ENCODE data around the gene MOBP.
A peak's percentile ranks its signal among the peaks of the same experiment; 100 is the strongest.
"Not testable (repeated sequence)": the region's sequence is repeated elsewhere in the genome, so short reads cannot be mapped to it uniquely, and the experiment has no call there.

MOBP gene

GRCh38 chr3:39453134-39453533 lies 14.3 kb upstream of the MOBP start:
- no peak for DNase-seq

DNA sequence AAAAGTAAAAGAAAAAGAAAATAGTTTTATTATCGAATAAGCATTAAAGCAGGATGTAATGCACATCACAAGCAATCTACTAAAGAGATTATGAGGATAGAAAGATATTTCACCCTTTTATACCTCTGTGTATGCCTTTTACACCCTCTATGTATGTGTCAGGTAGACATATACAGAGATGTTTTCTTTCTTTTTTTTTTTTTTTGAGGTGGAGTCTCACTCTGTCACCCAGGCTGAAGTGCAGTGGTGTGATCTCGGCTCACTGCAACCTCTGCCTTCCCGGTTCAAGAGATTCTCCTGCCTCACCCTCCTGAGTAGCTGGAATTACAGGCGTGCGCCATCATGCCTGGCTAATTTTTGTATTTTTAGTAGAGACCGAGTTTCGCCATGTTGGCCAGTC lies 13.6 kb upstream of the MOBP start:
- DNase-seq: not testable (repeated sequence)

DNA sequence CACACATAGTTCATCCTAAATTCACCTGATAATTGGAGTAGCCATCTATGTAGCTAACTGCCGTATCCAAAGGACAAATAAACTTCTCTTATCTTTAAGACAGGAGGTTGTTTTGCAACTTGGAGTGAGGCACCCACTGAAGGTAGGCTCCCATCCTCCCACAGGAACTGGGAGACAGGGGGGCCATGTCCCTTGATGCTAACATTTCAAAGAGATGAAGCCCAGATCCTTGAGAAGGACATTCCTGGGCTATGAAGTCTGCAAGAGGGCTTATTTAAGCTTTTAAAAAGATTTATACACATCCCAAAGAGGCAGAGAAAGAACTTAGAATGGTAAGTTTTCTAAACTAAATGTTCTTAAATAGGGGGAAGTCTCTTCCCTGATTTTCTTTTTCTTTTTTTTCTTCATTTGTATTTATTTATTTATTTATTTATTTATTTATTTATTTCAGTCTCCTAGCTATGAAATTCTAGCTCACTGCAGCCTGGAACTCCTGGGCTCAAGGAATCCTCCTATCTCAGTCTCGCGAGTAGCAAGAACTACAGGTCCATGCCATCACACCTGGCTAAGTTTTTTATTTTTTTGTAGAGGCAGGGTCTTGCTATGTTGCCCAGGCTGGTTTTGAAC lies 12.8 kb upstream of the MOBP start:
- DNase-seq: no peak

GRCh38 chr3:39456159-39456558 lies 11.3 kb upstream of the MOBP start:
- no peak for DNase-seq

DNA sequence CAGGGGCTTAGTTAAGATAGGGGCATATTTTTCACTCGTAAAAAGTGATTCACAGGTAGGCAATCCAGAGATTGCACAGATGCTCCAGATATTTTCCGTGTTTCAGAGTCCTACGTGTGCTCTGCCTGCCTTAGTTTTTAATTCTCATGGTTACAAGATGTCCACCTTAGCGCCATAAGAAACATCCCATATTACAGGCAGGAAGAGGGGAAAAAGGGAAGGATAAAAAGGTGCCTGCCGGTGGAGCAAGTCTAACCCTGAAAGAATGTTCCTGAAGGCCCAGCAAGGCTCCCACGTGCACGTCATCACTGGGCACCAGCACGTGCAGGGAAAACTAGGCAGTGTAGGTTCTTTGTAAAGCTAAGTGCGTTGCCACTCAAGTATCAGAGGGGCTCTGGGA lies 10.1 kb upstream of the MOBP start:
- no peak for DNase-seq

- not testable (repeated sequence) for DNase-seq
These were observed 8.9 kb upstream of the MOBP start for GRCh38 chr3:39458579-39458978.

DNA sequence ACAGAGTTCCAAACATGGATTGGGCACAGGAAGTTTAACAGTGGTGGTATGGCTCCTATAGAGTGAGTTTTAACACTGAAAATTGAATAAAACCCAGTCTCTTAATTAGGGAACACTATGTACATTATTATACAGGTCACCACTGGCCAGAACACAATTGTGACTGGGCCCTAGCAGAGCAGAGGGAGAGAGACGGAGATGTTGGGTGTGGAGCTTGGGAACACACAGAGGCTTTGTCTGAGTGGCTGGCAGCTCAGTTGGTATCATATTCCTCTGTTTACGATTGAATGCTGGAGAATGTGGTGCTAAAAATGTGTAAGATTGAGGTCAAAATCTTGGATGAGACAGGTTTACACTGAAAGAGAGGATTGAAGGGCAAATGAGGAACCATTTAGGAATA lies 6.8 kb upstream of the MOBP start:
- peak; percentile 4 to 37 for DNase-seq

- no peak for DNase-seq
These were observed 4.2 kb upstream of the MOBP start for GRCh38 chr3:39463269-39463668.

DNA sequence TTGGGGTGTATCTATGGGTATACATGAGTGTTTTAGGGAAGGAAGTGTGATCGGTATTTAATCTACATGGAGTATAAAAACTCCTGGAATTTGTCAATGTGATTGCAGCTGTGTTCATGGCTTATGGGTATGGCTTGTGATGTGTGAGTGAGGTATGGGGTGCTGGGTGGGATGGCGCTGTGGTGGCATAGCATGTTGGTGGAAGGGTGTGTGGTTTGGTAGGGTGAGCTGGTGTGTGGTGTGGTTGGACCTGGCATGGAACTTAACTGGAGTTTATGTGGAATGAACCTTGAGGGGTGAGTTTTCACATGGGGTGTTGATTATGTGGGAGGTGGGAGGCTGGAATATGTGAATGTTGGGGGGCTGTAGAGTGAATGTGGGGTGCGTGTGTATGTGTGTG lies 492 bp upstream of the MOBP start:
- DNase-seq: no peak

- no peak for DNase-seq
These were observed 592 bp downstream of the MOBP start for GRCh38 chr3:39468108-39468436.

- no peak for DNase-seq
These were observed 1.8 kb downstream of the MOBP start for GRCh38 chr3:39469258-39469657.

- no peak for DNase-seq
These were observed 2.5 kb downstream of the MOBP start for GRCh38 chr3:39469945-39470344.

DNA sequence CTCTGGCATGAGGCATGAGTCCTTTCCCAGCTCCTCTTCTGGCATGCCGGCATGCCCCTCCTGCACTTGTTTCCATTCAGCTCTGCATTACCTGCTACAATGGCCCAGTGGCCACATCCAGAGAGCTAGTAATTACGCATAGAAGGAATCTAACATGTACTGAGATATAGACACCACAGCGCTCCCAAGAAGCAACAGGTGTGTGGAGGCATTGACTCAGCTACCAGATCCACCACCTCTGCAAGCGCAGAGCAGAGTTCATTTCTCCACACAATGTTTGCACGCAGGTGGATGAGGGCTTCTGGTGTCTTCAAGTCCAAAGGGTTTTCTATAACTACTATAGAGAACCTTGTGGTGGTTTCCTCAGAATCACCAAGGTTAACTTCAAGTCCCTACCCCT lies 4.2 kb downstream of the MOBP start:
- DNase-seq: no peak

DNA sequence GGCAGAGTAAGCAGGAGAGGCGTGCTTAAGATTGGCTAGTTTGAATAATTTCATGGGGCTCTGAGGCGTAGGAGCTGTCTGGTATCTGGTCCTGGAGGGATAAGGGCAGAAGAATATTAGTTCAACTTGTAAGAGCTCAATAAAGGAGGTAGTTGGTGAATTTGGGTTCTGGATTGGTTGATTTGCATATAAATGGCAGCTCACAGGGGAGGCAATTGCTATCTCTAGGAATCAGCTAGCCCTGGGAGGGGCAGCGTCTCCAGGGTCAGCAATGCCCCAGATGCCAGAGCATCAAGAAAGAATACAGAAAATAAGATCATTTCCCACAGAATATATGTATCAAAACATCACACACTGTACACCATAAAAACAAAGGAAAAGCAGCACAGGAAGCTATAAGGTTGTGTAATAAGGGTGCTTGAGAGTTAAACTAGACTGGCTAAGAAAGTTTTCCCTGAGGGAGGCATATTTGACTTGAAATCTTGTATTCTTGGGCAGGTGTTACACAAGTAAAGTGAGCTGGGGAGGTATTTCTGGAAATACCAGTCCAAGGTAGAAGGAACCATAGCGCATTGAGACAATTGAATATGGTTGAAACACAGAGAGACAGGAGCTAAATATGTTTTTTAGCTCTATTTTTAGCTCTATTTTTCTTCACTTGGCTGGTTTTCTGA lies 6.1 kb downstream of the MOBP start:
- DNase-seq: no peak

DNA sequence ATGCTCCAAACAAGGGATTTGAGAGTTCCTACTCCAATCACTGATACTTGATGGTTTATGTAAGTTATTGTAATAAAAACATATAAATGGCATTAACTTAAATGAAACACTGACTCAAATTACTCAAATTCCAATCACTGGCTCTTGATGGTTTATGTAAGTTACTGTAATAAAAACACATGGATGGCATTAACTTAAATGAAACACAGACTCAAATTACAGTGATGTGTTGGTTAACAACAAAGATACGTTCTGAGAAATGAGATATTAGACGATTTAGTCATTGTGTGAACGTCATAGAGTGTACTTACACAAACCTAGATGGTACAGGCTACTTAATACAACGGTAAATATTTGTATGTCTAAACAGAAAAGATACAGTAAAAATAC lies 6.6 kb downstream of the MOBP start:
- no peak for DNase-seq

DNA sequence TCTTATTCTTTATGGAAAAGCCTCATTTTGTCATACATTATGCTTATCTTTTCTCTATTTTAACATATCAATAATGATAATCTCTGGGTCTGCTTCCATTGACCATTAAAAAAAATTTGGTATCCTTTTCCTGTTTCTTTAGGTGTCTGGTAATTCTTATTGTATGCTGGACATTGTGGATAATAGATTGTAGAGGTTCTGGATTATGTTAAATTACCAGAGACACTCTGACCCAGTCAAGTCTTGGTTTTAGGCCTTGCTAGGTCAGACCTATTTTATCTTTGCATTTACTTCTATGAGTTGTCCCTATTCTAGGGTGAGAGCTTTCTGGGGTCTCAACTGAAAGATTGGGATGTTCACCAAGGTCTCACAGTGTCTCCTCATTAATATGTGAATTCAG lies 9.3 kb downstream of the MOBP start:
- DNase-seq: no peak

GRCh38 chr3:39478226-39478625 lies 10.7 kb downstream of the MOBP start:
- DNase-seq: no peak

GRCh38 chr3:39479701-39480414 lies 12.4 kb downstream of the MOBP start:
- no peak for DNase-seq

- DNase-seq: no peak
These were observed 18.1 kb downstream of the MOBP start for GRCh38 chr3:39485547-39485946.

GRCh38 chr3:39491014-39491413 lies 23.5 kb downstream of the MOBP start:
- no peak for DNase-seq

GRCh38 chr3:39491733-39492350 lies 24.4 kb downstream of the MOBP start:
- DNase-seq: no peak

GRCh38 chr3:39494781-39495180 lies 27.3 kb downstream of the MOBP start:
- DNase-seq: no peak

- DNase-seq: no peak
These were observed 30.3 kb downstream of the MOBP start for GRCh38 chr3:39497753-39498152.

GRCh38 chr3:39499651-39500273 lies 32.3 kb downstream of the MOBP start:
- no peak for DNase-seq
